LNCaP clone FGC (cell line): Measurements from ENCODE around the gene ADM2.

Experiments
- DNase-seq: peaks from one replicate; pipeline ENCODE4 v3.0.0-alpha.2; 2011; ENCODE audit warnings: low read depth
- H3K4me3 ChIP-seq: 2 replicates; pipeline ENCODE4 v1.5.1; 2011; ENCODE audit warnings: mild to moderate bottlenecking, low read depth, low read length, control low read depth
- TF ChIP-seq, protein P1 (sequence below): IDR thresholded peaks from 2 replicates; pipeline ENCODE4 v1.5.1; 2012; ENCODE audit warnings: mild to moderate bottlenecking; ENCODE audit not compliant: control insufficient read depth, insufficient read depth; ENCODE audit errors: extremely low read depth

The ADM2 gene

GRCh38 chr22:50507991-50508884 is 26.9 kb downstream of the ADM2 start, which contains the start of gene NCAPH2:
Gene NCAPH2, plus strand, starts transcription at chr22:50508224. Its CDS starts 114 bp downstream, at chr22:50508338.
- peak; percentile 81 for DNase-seq
- TF ChIP-seq, protein P1, sequence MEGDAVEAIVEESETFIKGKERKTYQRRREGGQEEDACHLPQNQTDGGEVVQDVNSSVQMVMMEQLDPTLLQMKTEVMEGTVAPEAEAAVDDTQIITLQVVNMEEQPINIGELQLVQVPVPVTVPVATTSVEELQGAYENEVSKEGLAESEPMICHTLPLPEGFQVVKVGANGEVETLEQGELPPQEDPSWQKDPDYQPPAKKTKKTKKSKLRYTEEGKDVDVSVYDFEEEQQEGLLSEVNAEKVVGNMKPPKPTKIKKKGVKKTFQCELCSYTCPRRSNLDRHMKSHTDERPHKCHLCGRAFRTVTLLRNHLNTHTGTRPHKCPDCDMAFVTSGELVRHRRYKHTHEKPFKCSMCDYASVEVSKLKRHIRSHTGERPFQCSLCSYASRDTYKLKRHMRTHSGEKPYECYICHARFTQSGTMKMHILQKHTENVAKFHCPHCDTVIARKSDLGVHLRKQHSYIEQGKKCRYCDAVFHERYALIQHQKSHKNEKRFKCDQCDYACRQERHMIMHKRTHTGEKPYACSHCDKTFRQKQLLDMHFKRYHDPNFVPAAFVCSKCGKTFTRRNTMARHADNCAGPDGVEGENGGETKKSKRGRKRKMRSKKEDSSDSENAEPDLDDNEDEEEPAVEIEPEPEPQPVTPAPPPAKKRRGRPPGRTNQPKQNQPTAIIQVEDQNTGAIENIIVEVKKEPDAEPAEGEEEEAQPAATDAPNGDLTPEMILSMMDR: no peak
- H3K4me3 ChIP-seq: peak within 1 kb of the TSS; percentile 96

DNA sequence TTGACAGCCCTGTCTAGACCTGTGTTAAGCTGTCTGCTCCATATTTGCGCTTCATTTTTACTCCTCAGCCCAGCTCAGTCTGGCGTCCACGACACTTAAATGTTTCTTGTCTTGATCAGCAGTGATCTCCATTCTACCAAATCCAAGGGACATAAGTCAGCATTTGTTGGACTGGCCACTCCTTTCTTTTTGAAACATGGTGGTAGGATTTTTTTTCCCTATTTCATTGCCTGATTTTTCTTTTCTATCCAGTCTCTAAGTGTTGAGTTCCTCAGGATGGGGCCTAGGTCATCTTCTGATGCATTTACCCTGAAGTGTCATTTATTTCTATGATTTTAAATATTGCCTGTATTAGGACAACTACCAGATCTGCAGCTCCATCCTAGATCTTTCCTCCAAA is 27.6 kb downstream of the ADM2 start:
- DNase-seq: no peak
- TF ChIP-seq, protein P1: no peak
- peak overlapping the region; percentile 70 for H3K4me3 ChIP-seq

DNA sequence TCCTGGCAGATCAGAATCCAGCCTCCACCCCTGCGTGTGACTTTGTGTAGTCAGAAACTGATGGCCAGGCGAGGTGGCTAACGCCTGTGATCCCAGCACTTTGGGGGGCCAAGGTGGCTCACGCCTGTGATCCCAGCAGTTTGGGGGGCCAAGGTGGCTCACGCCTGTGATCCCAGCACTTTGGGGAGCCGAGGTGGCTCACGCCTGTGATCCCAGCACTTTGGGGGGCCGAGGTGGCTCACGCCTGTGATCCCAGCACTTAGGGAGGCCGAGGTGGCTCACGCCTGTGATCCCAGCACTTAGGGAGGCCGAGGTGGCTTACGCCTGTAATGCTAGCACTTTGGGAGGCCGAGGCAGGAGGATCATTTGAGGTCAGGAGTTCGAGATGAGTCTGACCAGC is 31.8 kb downstream of the ADM2 start:
- no peak overlapping the region for H3K4me3 ChIP-seq
- TF ChIP-seq, protein P1: no peak
- no peak for DNase-seq

DNA sequence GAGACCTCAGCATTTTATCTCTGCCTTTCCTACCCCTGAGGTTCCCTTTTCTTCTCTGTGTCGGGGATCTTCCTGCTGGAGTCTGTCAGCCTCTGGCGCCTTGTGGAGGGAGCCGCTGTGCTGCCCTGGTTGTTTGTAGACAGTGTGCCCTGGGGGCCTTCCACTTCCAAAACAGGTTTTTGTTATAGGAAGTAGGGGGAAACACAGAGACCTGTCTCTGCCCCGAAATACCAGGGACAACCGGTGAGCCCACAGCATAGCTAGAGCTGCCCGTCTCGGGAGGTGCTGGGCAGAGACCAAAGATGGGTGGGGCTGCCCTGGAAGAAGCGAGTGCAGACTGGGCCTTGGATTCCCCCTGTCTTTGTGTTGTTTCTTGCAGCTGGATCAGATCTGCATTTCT is 34.7 kb downstream of the ADM2 start:
- TF ChIP-seq, protein P1: no peak
- no peak for DNase-seq

DNA sequence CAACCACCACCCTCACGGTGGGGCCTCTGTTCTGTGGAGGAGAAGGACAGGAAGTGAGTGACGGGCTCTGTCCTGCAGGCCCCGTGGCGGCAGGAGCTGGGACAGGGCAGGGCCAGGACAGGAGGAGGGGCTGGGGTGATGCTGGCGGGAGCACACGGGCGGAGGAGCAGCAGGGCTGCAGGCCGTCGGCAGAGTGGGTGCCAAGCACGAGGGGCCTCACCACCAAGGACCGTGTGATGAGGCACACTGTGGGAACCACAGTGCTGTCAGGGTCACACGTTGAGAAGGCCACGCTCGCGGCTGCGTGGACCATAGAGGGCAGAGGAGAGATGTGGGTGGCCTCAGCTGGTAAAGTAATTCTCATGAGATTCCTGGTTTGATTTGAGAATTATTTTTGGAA is 35.5 kb downstream of the ADM2 start:
- H3K4me3 ChIP-seq: no peak overlapping the region
- no peak for DNase-seq
- TF ChIP-seq, protein P1: no peak

More for the DNA sequence above, 34.7 kb downstream of the ADM2 start:
- H3K4me3 ChIP-seq: no peak overlapping the region

DNA sequence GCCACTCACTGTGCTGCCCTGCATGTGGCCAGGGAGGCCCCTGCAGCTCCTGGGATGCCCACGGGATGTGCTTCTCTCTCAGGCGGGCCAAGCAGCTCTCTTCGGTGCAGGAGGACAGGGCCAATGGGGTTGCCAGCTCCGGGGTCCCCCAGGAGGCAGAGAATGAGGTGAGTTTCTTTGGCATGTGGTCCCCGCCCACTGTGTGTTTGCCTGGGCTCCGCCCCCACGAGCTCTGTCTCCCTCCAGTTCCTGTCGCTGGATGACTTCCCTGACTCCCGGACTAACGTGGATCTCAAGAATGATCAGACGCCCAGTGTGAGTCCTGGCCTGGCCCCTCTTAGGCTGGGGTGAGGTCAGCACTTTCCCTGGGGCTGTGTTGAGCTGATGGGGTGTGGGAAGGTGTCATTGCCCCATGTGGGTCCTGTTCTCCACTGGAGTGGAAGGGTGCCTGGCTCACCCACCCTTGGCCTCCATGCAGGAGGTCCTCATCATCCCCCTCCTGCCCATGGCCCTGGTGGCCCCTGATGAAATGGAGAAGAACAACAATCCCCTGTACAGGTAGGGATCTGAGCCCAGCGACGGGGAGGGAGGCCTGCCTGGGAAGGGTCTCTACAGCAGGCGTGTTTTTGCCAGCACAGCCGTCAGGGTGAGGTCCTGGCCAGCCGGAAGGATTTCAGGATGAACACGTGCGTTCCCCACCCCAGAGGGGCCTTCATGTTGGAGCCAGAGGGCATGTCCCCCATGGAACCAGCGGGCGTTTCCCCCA is 36.3 kb downstream of the ADM2 start:
- no peak for DNase-seq
- TF ChIP-seq, protein P1: no peak
- no peak overlapping the region for H3K4me3 ChIP-seq
